Muscle of arm (tissue), 12 donors: ENCODE measurements around the gene KIF1B. TPM values are rescaled to one million over a fixed set of nuclear protein-coding genes. Genes with fewer than 3 reads are reported as not detected.

Source experiments
- DNase-seq: peaks from one replicate; pipeline ENCODE4 v3.0.0-alpha.2; 2013
- polyA plus RNA-seq, 12 donors: library from polyadenylated mRNA; unstranded; fragments of 120-200 nt; gene quantifications; one replicate each; pipeline ENCODE4 v1.2.1, GENCODE V29; 2013; ENCODE audit not compliant: insufficient read length in 12 of 12

Gene KIF1B
- polyA plus RNA-seq, 12 donors: 84.4 to 601 (median 199) TPM

DNA sequence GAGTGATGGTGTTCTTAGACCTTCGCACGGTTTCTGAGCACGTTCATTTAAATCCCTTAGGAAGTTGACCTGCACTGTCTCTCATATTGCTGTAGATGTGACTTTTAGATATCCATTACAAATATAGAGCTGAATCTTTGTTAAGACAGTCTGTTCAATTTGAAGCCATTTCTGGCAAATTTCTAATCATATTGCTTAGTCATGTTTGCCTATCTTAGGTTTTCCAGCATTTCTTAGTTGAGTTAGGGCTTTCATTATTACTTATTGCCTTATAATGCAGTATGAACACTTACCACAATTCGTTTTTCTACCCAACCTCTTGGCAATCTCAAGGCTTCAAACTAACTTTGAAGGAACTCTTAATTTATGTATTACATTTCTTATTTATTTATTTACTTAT lies 110.0 kb downstream of the KIF1B start:
- DNase-seq: no peak

DNA sequence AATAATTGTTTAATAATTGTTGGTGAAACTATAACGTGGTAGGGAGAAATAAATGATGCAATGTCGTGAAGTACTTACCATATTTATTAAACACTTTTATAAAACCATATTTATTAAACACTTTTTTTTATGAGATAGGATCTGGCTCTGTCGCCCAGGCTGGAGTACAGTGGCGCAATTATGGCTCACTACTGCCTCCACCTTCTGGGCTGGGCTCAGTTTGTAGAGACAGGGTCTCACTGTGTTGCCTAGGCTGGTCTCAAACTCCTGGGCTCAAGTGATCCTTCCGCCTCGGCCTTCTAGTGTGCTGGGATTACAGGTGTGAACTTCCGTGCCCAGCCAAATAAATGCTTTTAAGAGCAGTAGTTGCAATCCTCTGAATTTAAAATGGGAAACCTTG lies 112.5 kb downstream of the KIF1B start:
- DNase-seq: no peak

DNA sequence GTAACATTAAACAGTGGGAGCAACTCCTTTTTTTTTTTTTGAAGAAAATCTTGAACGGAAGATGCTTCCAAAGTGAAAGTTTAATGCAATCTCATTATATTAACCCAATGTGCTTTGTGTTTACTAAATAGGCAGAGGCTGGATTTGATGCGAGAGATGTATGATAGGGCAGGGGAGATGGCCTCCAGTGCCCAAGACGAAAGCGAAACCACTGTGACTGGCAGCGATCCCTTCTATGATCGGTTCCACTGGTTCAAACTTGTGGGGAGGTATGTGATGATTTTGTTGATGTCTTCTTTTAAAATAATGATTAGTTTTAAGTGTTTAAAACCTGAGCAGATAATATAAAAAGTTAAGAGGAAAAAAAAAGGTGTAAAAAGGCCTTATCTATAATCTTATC lies 114.3 kb downstream of the KIF1B start:
- no peak for DNase-seq

DNA sequence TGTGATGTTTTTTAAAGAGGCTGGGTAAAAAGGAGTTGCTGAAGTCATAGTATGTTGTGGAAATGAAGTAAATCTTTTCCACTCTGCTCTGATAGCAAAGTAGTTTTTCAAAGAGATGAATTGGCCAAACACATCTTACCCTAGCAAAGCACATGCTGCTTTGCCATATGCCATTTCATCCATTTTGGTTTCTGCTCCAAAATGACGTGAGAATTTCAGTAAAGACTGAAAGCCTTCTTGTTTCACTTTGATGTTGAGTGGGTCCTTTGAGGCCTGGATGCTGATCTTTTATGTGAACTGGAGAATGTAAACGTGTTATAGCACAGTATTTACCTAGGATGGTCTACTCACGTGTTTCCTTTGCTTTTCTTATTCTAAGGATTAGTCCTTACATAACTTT lies 115.2 kb downstream of the KIF1B start:
- no peak for DNase-seq

GRCh38 chr1:10326251-10326650 lies 115.9 kb downstream of the KIF1B start:
- DNase-seq: no peak

DNA sequence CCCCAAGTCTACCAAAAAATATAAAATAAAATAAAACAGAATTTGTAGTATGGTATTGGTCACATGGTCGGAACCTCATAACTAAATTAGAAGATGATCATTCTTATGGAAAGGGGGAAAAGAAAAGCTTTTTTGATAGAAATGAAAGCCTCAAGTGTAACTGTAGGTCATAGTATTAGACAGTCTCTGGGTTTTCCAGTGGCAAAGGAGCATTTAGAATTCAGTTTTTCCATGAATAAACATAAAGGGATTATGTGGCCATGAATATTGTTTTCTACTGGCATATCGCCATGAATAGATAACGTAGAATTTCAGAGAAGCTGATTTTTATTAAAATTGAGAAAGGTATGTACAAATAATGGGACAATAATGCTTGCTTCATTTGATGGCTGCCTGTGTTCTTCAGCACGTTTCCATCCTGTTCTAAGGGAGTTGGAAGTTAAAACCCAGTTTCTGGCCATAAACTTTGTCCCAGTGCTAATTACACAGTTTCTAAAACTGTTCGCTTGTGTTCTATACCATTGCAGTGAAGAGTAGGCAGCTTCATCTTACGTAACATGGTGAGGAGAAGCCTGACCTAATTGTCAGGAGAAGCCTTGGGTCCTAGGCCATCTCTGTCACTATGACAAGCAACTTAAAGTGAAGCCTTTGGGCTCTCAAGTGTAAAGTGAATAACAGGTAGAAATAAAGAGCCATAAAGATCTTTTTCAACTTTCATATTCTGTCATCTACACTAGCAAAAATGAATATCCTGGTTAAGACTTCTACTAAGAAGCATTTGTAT lies 118.0 kb downstream of the KIF1B start:
- DNase-seq: no peak

DNA sequence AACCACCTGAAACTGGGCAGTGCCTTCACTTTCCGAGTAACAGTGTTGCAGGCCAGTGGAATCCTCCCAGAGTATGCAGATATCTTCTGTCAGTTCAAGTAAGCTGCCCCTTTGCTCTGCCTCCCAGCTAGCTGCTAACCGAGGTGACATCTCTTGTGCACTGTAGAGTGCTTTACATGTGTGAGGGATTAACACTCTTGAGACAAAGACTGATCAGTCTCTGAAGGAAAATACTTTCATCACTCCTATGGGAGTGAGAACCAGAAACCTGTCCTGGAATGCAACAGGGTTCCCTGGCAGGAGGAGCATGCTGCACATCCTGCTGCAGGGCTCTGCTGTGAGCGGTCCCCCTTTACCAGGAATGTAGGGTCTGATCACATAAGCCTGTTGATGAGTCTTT lies 127.1 kb downstream of the KIF1B start:
- no peak for DNase-seq

- peak; percentile 22 for DNase-seq
These were observed 127.7 kb downstream of the KIF1B start for GRCh38 chr1:10338047-10338446.

- DNase-seq: no peak
These were observed 128.2 kb downstream of the KIF1B start for GRCh38 chr1:10338611-10339010.

GRCh38 chr1:10339036-10339567 lies 128.7 kb downstream of the KIF1B start:
- DNase-seq: no peak

DNA sequence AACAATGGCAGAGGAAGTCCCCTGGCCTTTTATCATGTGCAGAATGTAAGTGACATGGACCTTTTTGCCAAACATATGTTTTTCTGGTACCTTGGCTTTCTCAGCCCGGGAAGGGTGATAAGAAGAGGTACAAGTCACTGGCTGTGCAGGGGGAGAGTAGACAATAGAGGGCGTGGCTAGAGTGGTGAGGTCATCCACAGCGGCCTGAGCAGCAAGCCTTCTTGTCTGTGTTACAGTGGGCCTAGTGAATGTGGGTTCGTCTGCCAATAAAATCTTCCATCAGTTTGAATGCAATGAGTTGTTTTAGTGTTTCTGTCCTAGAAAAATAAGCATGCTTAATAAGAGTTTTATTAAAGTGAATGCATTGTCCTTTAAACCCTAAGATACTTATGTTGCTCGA lies 129.4 kb downstream of the KIF1B start:
- DNase-seq: peak; percentile 43

DNA sequence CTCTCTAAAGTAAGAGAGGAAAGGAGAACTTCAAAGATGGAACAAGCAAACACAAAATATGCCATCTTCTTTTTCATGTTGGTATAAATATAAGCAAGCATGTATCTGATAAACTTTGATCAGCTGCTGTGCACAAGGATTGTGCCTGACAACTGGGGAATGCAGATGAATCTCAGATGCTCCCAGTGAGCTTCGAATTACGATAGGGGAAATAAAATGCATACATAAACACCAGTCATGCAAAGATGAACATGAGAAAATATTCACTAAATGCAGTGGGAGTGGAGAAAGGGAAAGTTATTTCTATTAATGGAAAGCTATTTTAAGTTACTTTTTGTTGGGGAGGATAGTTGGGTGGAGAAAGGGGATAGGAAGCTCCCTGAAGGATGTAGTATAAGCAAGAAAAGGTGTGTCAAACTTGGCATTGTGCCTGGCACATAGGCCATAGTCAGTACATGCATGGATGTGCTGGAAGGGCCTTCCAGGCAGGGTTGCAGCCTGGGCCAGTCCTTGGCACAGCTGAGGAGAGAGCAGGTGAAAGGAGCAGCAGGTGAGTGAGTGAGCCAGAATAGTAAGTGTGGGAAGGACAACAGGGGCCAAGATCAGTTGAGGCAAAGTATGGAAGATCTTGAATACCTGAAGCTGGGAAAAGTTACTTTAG lies 130.7 kb downstream of the KIF1B start:
- DNase-seq: no peak

GRCh38 chr1:10347109-10347508 lies 136.7 kb downstream of the KIF1B start:
- no peak for DNase-seq

- no peak for DNase-seq
These were observed 142.9 kb downstream of the KIF1B start for GRCh38 chr1:10353282-10353681.

DNA sequence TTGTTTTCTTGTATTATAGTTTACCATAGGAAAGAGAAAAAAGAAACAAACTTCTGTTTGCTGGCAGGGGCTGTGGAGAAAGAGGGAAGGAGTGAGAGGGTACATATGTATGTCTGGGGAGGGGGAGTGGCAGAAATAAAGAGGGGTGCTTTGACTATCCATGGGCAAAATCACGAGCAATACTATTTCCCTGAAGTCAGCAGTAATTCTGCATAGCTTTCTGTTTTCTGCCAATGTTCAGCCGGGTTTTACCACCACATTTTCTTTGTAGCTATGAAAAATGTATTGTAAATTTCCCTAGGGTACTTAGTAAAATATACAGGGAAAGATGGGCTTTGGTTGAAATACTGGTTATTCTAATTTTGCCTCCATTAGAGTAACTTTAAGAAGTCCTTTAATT lies 143.3 kb downstream of the KIF1B start:
- no peak for DNase-seq

- no peak for DNase-seq
These were observed 149.7 kb downstream of the KIF1B start for GRCh38 chr1:10360045-10360444.

DNA sequence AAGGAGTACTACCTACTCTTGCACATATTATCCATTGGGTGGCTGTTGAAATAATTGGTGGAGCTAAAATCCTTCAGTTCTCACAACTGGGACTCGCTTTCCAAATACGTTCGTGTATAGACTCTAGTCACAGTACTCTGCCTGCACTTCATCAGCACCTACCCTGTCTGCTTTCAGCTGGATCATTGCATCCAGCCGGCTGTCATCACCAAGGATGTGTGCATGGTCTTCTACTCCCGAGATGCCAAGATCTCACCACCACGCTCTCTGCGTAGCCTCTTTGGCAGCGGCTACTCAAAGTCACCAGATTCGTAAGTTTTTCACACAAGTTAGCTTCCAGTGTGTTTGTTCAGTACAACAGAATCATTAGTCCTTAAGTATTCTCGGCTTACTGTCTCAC lies 151.1 kb downstream of the KIF1B start:
- no peak for DNase-seq

DNA sequence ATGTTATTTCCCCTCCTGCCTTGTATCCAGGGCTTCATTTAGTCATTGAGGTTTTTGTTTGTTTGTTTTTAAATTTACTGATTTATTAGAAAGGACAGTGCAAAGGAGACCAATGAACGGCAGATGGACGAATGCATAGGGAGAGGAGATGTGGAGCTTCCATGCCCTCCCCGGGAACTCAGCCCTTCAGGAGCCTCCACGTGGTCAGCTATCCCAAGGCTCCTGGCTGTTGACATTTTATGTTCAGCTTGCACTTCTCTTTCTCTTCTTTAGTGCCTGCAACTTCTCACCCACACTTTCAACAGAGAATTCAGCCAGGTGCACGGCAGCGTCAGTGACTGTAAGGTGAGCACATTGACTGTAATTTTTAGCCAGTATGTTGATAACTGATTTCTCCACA lies 157.8 kb downstream of the KIF1B start:
- no peak for DNase-seq

DNA sequence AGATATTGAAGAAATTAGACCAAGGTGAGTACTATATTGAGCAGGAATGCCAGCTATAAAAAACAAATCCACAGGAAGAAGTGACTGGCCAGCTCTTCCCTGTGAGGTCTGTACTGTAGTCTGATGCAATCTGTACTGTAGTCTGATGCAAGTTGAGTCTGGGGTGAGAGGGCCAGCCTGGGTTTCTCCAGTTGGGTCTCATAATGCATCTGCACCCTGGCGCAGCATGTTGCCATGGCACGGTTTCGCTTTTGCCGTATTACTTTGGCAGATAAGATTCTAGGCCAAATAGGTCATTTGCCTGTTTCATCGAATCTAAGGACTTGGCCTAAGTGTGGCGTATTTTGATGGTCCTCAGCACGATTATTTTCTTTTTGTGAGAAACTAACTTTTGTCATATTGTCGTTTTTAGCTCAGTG lies 164.1 kb downstream of the KIF1B start:
- DNase-seq: no peak

GRCh38 chr1:10377365-10378029 lies 167.1 kb downstream of the KIF1B start:
- peak; percentile 75 for DNase-seq

DNA sequence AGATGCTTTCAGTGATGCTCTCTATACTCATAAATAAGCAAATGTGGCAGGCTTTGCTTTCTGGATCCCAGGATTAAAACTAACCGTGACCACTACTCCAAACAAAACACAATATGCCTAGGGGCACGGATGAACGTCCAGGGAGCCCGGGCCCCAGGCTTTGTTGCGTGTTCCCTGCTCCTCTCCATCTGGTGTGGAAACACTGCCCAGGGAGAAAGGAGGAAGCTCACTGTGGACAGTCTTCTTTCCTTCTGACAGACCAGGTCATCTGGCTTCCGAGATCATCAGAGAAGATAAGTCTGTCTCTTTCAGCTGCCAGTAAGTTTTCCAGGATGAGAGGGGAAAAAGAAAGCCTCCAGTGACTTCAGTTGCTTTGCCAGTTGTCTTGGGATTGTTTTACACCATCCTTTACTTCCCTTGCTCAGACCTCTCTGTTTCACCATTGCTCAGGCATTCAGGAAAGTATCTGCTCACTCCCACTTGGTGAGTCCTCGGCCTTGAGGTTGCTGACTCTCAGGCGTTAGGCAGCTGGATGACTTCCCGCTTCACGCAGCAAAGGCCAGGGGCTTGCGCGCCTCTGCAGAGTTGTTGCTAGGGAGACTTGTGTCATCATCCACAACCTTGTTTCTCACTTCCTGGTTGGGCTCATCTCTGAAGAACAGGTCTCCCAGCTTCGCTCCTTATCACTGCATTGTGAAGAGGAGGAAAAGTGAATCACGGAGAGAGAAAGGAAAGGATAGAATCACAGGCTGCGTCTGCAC lies 167.9 kb downstream of the KIF1B start:
- peak; percentile 69 for DNase-seq

DNA sequence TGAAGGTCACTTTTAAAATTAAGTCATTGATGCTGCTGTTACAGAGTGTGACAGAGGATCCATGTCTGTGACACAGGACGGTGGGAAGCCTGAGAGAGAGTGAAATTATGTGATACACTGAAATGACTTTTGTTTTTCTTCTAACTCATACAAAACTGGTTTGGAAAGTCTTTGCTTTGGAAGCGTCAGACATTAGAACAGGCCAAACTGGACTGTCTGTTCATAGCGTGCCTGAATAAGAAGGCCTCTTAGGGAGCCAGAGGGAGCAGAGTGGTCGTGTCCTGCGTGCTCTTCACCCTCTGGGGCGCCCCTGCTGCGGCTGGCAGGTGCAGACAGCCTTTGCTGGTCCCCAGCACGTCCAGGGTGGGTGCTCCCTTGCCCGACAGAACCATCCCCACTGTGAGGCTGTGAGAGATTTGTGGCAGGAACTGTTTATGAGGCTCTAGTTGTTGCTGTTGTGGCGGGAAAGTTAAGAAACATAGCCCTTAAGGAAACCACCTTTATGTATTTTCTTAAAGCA lies 168.8 kb downstream of the KIF1B start:
- DNase-seq: no peak
